Neuron (in vitro differentiated cells): ENCODE data around the gene P2RY14.

Experiments
- H2AFZ ChIP-seq: one replicate; pipeline ENCODE4 v1.6.1; 2013; ENCODE audit warnings: low read depth, mild to moderate bottlenecking, inconsistent platforms, low read length, moderate library complexity
- H3K27me3 ChIP-seq: one replicate; pipeline ENCODE4 v1.6.1; 2013; ENCODE audit warnings: low read length; ENCODE audit not compliant: insufficient read depth
- H3K36me3 ChIP-seq: one replicate; pipeline ENCODE4 v1.6.1; 2013; ENCODE audit warnings: low read length; ENCODE audit not compliant: insufficient read depth
- H3K4me1 ChIP-seq: one replicate; pipeline ENCODE4 v1.6.1; 2013; ENCODE audit warnings: low read length; ENCODE audit not compliant: insufficient read depth
- H3K4me3 ChIP-seq: 2 replicates; pipeline ENCODE4 v1.5.1; 2013; ENCODE audit warnings: mild to moderate bottlenecking, low read length, moderate library complexity
- H3K9me3 ChIP-seq: one replicate; pipeline ENCODE4 v1.6.1; 2013; ENCODE audit warnings: low read length

Gene P2RY14

DNA sequence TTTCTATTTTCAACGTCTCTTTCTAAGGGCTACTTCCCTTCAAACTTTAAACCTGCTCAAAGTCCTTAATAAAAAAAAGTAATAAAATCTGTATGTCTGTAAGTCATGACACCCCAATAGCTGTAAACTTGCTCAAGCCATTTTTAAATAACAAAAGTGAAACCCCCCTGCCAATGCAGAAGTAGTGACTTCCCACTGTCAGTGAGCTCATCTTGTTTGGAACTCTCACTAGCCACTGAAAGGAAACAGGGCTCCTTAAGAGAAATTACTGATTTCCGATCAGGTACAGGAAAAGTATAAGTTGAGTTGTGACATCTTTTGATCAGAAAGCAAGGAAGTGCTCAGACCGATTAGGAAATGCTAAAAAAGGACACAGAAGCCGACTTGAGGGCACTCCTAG is 47.7 kb downstream of the P2RY14 start:
- Histone ChIP-seq H3K4me1 (no peaks in the 10 kb centered on the region), H2AFZ (no peak overlapping the region), H3K4me3 (no peak overlapping the region), H3K9me3 (no peaks in the 10 kb centered on the region), H3K27me3 (no peaks in the 10 kb centered on the region), H3K36me3 (no peaks in the 10 kb centered on the region)

GRCh38 chr3:151228666-151229040 is 49.7 kb downstream of the P2RY14 start:
- no peak overlapping the region for H2AFZ ChIP-seq
- H3K9me3 ChIP-seq, result no peaks in the 10 kb centered on the region
- H3K4me3 ChIP-seq, result no peak overlapping the region
- H3K4me1 ChIP-seq, result no peaks in the 10 kb centered on the region
- no peaks in the 10 kb centered on the region for H3K36me3 ChIP-seq
- H3K27me3 ChIP-seq, result no peaks in the 10 kb centered on the region

- H3K4me1 ChIP-seq, result no peaks in the 10 kb centered on the region
- H2AFZ ChIP-seq, result no peak overlapping the region
- H3K36me3 ChIP-seq, result no peaks in the 10 kb centered on the region
- H3K4me3 ChIP-seq, result no peak overlapping the region
- no peaks in the 10 kb centered on the region for H3K27me3 ChIP-seq
- no peaks in the 10 kb centered on the region for H3K9me3 ChIP-seq
Observed at GRCh38 chr3:151227807-151228665, 50.3 kb downstream of the P2RY14 start.

DNA sequence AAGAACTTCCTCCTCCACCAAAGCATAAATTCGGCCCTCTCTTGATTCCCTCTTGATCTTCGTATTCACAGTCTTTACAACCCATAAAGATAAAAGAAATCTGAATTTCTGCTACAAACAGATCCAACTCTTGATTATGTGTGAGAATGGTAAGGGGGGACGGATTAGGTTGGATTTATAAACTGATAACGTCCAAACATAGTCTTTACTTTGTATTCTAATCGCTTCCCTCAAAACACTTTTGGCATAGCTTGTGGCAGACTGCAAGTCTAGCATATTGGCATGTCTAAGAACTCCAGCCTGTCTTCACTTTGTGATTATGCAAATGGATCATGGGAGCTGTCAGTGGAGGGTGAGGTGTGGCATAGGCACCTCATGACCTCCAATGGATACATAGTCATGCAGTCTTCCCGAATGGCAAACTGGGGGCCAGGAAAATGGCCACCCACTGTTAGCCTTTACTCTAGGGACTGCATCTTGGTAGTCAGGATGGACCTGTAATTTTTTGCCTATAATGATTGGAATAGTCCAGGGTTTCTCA is 51.0 kb downstream of the P2RY14 start:
- H3K4me1 ChIP-seq, result no peaks in the 10 kb centered on the region
- no peaks in the 10 kb centered on the region for H3K36me3 ChIP-seq
- H3K27me3 ChIP-seq, result no peaks in the 10 kb centered on the region
- H2AFZ ChIP-seq, result no peak overlapping the region
- no peaks in the 10 kb centered on the region for H3K9me3 ChIP-seq
- no peak overlapping the region for H3K4me3 ChIP-seq

DNA sequence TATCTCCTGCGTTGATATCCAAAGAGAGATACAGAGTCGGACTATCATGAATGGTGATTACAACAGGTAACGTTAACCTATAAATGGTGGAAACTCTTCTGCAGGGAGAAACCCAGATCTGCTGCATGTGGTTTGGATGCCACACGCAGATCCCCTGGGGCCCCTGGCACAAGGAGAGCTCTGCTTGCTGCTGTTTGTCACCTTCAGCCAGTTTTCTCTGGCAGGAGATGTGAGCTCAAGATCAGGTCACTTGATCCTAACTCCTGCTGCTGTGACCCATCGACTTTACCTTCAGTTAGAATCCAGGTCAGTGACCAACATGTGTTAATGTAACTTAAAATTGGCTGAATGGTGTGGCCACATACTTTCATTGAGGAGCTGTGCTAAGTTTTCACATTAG is 51.5 kb downstream of the P2RY14 start:
- no peaks in the 10 kb centered on the region for H3K4me1 ChIP-seq

GRCh38 chr3:151226088-151226563 is 52.2 kb downstream of the P2RY14 start:
- Histone ChIP-seq H3K27me3 (no peaks in the 10 kb centered on the region), H2AFZ (no peak overlapping the region), H3K4me1 (no peaks in the 10 kb centered on the region), H3K4me3 (no peak overlapping the region), H3K36me3 (no peaks in the 10 kb centered on the region), H3K9me3 (peaks cover 2% of the 10 kb centered on the region)

More for the DNA sequence above, 51.5 kb downstream of the P2RY14 start:
- no peaks in the 10 kb centered on the region for H3K27me3 ChIP-seq
- H2AFZ ChIP-seq, result no peak overlapping the region
- no peak overlapping the region for H3K4me3 ChIP-seq
- no peaks in the 10 kb centered on the region for H3K36me3 ChIP-seq
- H3K9me3 ChIP-seq, result peaks cover 1% of the 10 kb centered on the region

- no peak overlapping the region for H2AFZ ChIP-seq
- H3K27me3 ChIP-seq, result no peaks in the 10 kb centered on the region
- H3K9me3 ChIP-seq, result peaks cover 2% of the 10 kb centered on the region
- no peaks in the 10 kb centered on the region for H3K36me3 ChIP-seq
- no peak overlapping the region for H3K4me3 ChIP-seq
- no peaks in the 10 kb centered on the region for H3K4me1 ChIP-seq
Observed at GRCh38 chr3:151225040-151225975, 53.0 kb downstream of the P2RY14 start.

DNA sequence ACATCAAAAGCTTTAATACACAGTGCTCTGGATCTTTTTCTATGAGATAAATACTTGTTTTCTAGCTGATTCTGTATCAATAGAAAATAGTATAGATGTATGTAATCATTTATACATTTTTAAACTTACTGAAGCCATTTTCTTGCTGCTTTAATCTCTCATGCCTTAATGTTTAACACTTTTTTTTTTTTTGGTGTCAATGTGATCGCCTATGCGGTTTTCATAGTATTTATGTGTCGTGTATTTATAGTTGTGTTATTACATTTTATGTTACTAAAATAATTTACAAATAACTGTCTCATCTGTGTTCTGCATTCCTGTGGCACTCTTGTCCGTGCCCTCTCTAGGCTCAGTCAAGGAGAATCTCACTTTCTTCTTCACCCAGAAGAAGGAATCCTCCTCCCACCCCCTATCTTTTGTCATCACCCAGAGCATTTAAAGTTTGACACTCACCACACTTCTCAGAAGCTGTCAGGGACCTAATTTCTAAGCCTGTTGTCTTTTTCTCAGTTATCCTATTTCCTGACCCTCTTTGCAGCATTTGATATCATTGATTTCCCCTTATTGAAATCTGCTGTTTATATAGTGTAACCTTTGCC is 54.0 kb downstream of the P2RY14 start:
- no peak overlapping the region for H3K4me3 ChIP-seq
- no peaks in the 10 kb centered on the region for H3K4me1 ChIP-seq
- peaks cover 2% of the 10 kb centered on the region for H3K9me3 ChIP-seq
- H2AFZ ChIP-seq, result no peak overlapping the region
- no peaks in the 10 kb centered on the region for H3K27me3 ChIP-seq
- H3K36me3 ChIP-seq, result no peaks in the 10 kb centered on the region

DNA sequence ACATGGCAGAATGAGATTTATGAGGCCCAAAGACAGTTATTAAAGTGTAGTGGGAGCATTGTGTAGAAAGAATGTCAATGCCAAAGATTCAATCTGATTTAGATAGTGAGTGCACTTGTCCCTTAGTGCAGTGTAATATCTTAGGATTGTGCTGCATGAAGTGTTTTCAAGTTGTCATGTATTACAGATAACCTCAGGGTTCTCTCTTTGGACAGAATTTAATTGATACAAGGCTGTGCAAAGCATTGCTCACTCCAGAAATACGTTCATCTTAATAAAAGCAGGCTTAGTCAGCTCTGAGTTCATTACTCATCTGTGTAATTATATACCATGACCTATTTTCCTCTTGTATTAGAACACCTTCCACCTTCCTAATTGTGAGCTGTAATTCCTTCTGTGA is 59.3 kb downstream of the P2RY14 start:
- Histone ChIP-seq H3K36me3 (no peaks in the 10 kb centered on the region), H3K4me3 (no peak overlapping the region), H3K9me3 (peaks cover 2% of the 10 kb centered on the region), H3K27me3 (no peaks in the 10 kb centered on the region), H3K4me1 (no peaks in the 10 kb centered on the region), H2AFZ (no peak overlapping the region)

DNA sequence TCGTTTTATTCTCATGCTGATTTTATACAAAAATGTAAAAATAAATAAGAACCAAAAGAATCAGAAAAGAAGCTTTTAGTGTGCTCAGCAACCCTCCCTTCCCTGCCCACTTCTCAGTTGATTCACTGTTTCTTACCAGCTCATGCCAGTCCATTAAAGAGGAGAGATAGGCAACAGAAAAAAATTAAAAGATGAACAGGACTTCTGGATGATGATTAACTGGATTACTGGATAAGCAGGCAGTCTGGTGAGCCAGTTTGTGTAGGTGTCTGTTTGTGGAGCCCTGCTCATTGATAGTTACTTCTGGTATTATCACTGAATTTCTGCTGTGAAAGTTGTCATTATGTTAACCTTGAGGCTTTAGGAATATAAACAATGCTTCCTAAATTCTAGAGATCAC is 60.2 kb downstream of the P2RY14 start:
- H3K4me1 ChIP-seq, result peaks cover 2% of the 10 kb centered on the region
- peaks cover 2% of the 10 kb centered on the region for H3K9me3 ChIP-seq
- H3K4me3 ChIP-seq, result no peak overlapping the region
- no peak overlapping the region for H2AFZ ChIP-seq
- H3K36me3 ChIP-seq, result no peaks in the 10 kb centered on the region
- no peaks in the 10 kb centered on the region for H3K27me3 ChIP-seq

- Histone ChIP-seq H3K36me3 (no peaks in the 10 kb centered on the region), H3K4me3 (no peak overlapping the region), H3K9me3 (peaks cover 2% of the 10 kb centered on the region), H3K27me3 (no peaks in the 10 kb centered on the region), H3K4me1 (peaks cover 2% of the 10 kb centered on the region), H2AFZ (no peak overlapping the region)
Observed at GRCh38 chr3:151216641-151217607, 61.4 kb downstream of the P2RY14 start.

GRCh38 chr3:151214459-151214858 is 63.9 kb downstream of the P2RY14 start:
- Histone ChIP-seq H3K4me1 (peaks cover 2% of the 10 kb centered on the region), H2AFZ (no peak overlapping the region), H3K9me3 (no peaks in the 10 kb centered on the region), H3K27me3 (no peaks in the 10 kb centered on the region), H3K4me3 (no peak overlapping the region), H3K36me3 (no peaks in the 10 kb centered on the region)
